Ishikawa (cell line): Measurements from ENCODE around the gene PDE4D.

ENCODE experiments used
- CEBPB ChIP-seq: IDR thresholded peaks from 2 replicates; pipeline ENCODE4 v1.6.1; 2012
- CREB1 ChIP-seq: IDR thresholded peaks from 2 replicates; pipeline ENCODE4 v1.6.1; 2012; ENCODE audit warnings: low read depth
- EGR1 ChIP-seq: IDR thresholded peaks from 2 replicates; pipeline ENCODE4 v1.6.1; 2012
- EP300 ChIP-seq: IDR thresholded peaks from 2 replicates; pipeline ENCODE4 v1.6.1; 2012; ENCODE audit warnings: borderline replicate concordance
- FOXM1 ChIP-seq: IDR thresholded peaks from 2 replicates; pipeline ENCODE4 v1.6.1; 2012; ENCODE audit warnings: low read depth, borderline replicate concordance
- MAX ChIP-seq: IDR thresholded peaks from 2 replicates; pipeline ENCODE4 v1.6.1; 2012
- NFIC ChIP-seq: IDR thresholded peaks from 2 replicates; pipeline ENCODE4 v1.6.1; 2012
- RAD21 ChIP-seq: IDR thresholded peaks from 2 replicates; pipeline ENCODE4 v1.6.1; 2012; ENCODE audit warnings: low read depth
- REST ChIP-seq: IDR thresholded peaks from 2 replicates; pipeline ENCODE4 v1.6.1; 2012; ENCODE audit warnings: low read depth, mild to moderate bottlenecking
- TAF1 ChIP-seq: IDR thresholded peaks from 2 replicates; pipeline ENCODE4 v1.6.1; 2012; ENCODE audit warnings: low read depth, mild to moderate bottlenecking
- TCF12 ChIP-seq: IDR thresholded peaks from 2 replicates; pipeline ENCODE4 v1.6.1; 2012; ENCODE audit warnings: low read depth
- TEAD4 ChIP-seq: IDR thresholded peaks from 2 replicates; pipeline ENCODE4 v1.6.1; 2012
- USF1 ChIP-seq: IDR thresholded peaks from 2 replicates; pipeline ENCODE4 v1.6.1; 2012
- YY1 ChIP-seq: IDR thresholded peaks from 2 replicates; pipeline ENCODE4 v1.6.1; 2012; ENCODE audit warnings: low read depth
- ZBTB7A ChIP-seq: IDR thresholded peaks from 2 replicates; pipeline ENCODE4 v1.6.1; 2012; ENCODE audit warnings: low read depth

The PDE4D gene

GRCh38 chr5:59268756-59269415 lies 624.6 kb downstream of the PDE4D start:
- TF ChIP-seq ZBTB7A (no peak), MAX (no peak), NFIC (no peak), YY1 (no peak), TCF12 (no peak), FOXM1 (no peak), TAF1 (no peak), CREB1 (no peak), REST (no peak), USF1 (no peak), EGR1 (no peak), CEBPB (no peak), TEAD4 (no peak), RAD21 (no peak)

GRCh38 chr5:59267033-59267432 lies 626.5 kb downstream of the PDE4D start:
- TF ChIP-seq CREB1: no peak
- TF ChIP-seq RAD21: no peak
- no peak for TF ChIP-seq MAX
- TF ChIP-seq TCF12: no peak
- TF ChIP-seq ZBTB7A: no peak
- no peak for TF ChIP-seq TEAD4
- no peak for TF ChIP-seq NFIC
- TF ChIP-seq FOXM1: no peak
- TF ChIP-seq EP300: no peak
- TF ChIP-seq CEBPB: no peak
- TF ChIP-seq EGR1: no peak
- no peak for TF ChIP-seq YY1
- no peak for TF ChIP-seq REST
- no peak for TF ChIP-seq TAF1
- no peak for TF ChIP-seq USF1

GRCh38 chr5:59266410-59266809 lies 627.1 kb downstream of the PDE4D start:
- no peak for TF ChIP-seq TCF12
- no peak for TF ChIP-seq ZBTB7A
- no peak for TF ChIP-seq CEBPB
- no peak for TF ChIP-seq RAD21
- TF ChIP-seq EGR1: no peak
- TF ChIP-seq TEAD4: no peak
- TF ChIP-seq USF1: no peak
- TF ChIP-seq MAX: no peak
- TF ChIP-seq REST: no peak
- no peak for TF ChIP-seq TAF1
- no peak for TF ChIP-seq YY1
- TF ChIP-seq NFIC: no peak
- TF ChIP-seq EP300: no peak
- no peak for TF ChIP-seq FOXM1
- TF ChIP-seq CREB1: no peak
